Body of pancreas (tissue), 4 donors: ENCODE results near the gene MAP1B. TPM values are rescaled to one million over a fixed set of nuclear protein-coding genes. Genes with fewer than 3 reads are reported as not detected.
"Not testable (repeated sequence)": the region's sequence is repeated elsewhere in the genome, so short reads cannot be mapped to it uniquely, and the experiment has no call there.

ENCODE experiments used
- ATAC-seq: fragments of 150-250 bp; one replicate; pipeline ENCODE4 v1.9.1; 2016
- DNase-seq, 4 donors: peaks; one replicate each; pipeline ENCODE4 v3.0.0-alpha.2; 2019
- H3K27ac ChIP-seq, 4 donors: fragments of 200-600 bp; sonication (generic); 1 replicate in 3 of 4; 2 replicates in 1 of 4; pipeline versions ENCODE4 v1.5.1 to v1.6.1; 2016 to 2019; ENCODE audit warnings: mild to moderate bottlenecking in 1 of 4, mixed read lengths in 1 of 4, moderate library complexity in 1 of 4
- H3K27me3 ChIP-seq, 2 donors: fragments of 200-600 bp; sonication (generic); one replicate each; pipeline ENCODE4 v1.6.0; 2016; ENCODE audit warnings: mild to moderate bottlenecking in 1 of 2
- H3K36me3 ChIP-seq, 2 donors: fragments of 200-600 bp; sonication (generic); replicated peaks in 1 of 2; 2 replicates each; pipeline ENCODE4 v1.5.1; 2016; ENCODE audit warnings: low read depth in 2 of 2; ENCODE audit not compliant: insufficient read depth in 1 of 2
- H3K4me1 ChIP-seq: fragments of 200-600 bp; sonication (generic); one replicate; pipeline ENCODE4 v1.6.0; 2016
- H3K4me3 ChIP-seq, 2 donors: fragments of 200-600 bp; sonication (generic); 1 replicate in 1 of 2; 2 replicates in 1 of 2; pipeline ENCODE4 v1.5.1; 2016 to 2019
- H3K9me3 ChIP-seq, 3 donors: fragments of 200-600 bp; sonication (generic); 1 replicate in 2 of 3; 2 replicates in 1 of 3; pipeline ENCODE4 v1.5.1; 2016
- CTCF ChIP-seq, 7 experiments: fragments of 450-650 bp in 4 of 7; fragments of 200-600 bp in 3 of 7; sonication (generic) in 3 of 7; IDR thresholded peaks; one replicate each; pipeline ENCODE4 v1.5.1; 2016 to 2019; ENCODE audit warnings: antibody characterized with exemption in 7 of 7
- POLR2A ChIP-seq, 3 donors: fragments of 450-650 bp; IDR thresholded peaks; one replicate each; pipeline ENCODE4 v1.6.1; 2016; ENCODE audit warnings: antibody characterized with exemption in 3 of 3, mild to moderate bottlenecking in 2 of 3
- WGBS, 2 donors: methylation state at CpG; one replicate each; pipeline ENCODE4 v1.1.5; 2017; 5-methylcytosine and 5-hydroxymethylcytosine counted together
- intact Hi-C: fragments of 100-400 bp; cut with DNase I; formaldehyde crosslinking; loops from one replicate; pipeline ENCODE4 v1.15.1; 2023
- total RNA-seq, 2 donors: library from RNA; depleted of rRNA; stranded (reverse); fragments of >200 nt; gene quantifications; one replicate each; pipeline ENCODE4 v1.1.0, GENCODE V29; 2016

Gene MAP1B
- total RNA-seq, 2 donors from 2014 or later, result 30.4 to 69.9 TPM

- ATAC-seq, result peak; percentile 24
- Histone ChIP-seq H3K4me1 (no peaks in the 10 kb centered on the region), H3K27me3 (no peaks in the 10 kb centered on the region), H3K27ac (no peak overlapping the region), H3K36me3 (no peaks in the 10 kb centered on the region), H3K4me3 (no peak overlapping the region), H3K9me3 (no peaks in the 10 kb centered on the region)
- intact Hi-C loops, result no loop called here
- TF ChIP-seq POLR2A (IDR thresholded peaks at IDR 0.05) (no peak), CTCF (IDR thresholded peaks at IDR 0.05) (no peak)
- DNase-seq, result no peak
- WGBS, 2 donors, result 68 to 75% methylated on average over 8 of the region's 8 CpGs
Measured at GRCh38 chr5:72167804-72168203, 60.5 kb downstream of the MAP1B start.

GRCh38 chr5:72170101-72170500, 62.8 kb downstream of the MAP1B start:
- no peak for ATAC-seq
- Histone ChIP-seq H3K4me1 (no peaks in the 10 kb centered on the region), H3K36me3 (no peaks in the 10 kb centered on the region), H3K27me3 (no peaks in the 10 kb centered on the region), H3K9me3 (no peaks in the 10 kb centered on the region), H3K27ac (no peak overlapping the region), H3K4me3 (no peak overlapping the region)
- intact Hi-C loops, result no loop called here
- TF ChIP-seq CTCF (IDR thresholded peaks at IDR 0.05) (no peak), POLR2A (IDR thresholded peaks at IDR 0.05) (no peak)
- WGBS, 2 donors, result 67 to 77% methylated on average over 2 of the region's 2 CpGs
- no peak for DNase-seq

GRCh38 chr5:72171181-72171580, 63.9 kb downstream of the MAP1B start:
- ATAC-seq, H3K4me1 ChIP-seq, intact Hi-C loops, H3K4me3 ChIP-seq, H3K9me3 ChIP-seq, H3K27ac ChIP-seq, DNase-seq, H3K36me3 ChIP-seq, H3K27me3 ChIP-seq: not testable (repeated sequence)
- 87% methylated on average over 3 of the region's 3 CpGs for WGBS, 2 donors

- no peaks in the 10 kb centered on the region for H3K27me3 ChIP-seq
- DNase-seq, result no peak
- TF ChIP-seq CTCF (IDR thresholded peaks at IDR 0.05), result no peak
- TF ChIP-seq POLR2A (IDR thresholded peaks at IDR 0.05), result no peak
- no peak overlapping the region for H3K4me3 ChIP-seq
- no peaks in the 10 kb centered on the region for H3K9me3 ChIP-seq
- no peak for ATAC-seq
- H3K4me1 ChIP-seq, result no peaks in the 10 kb centered on the region
- no peak overlapping the region for H3K27ac ChIP-seq
- intact Hi-C loops, result no loop called here
- WGBS, 2 donors, result 67 to 74% methylated on average over 6 of the region's 6 CpGs
- no peaks in the 10 kb centered on the region for H3K36me3 ChIP-seq
Measured at GRCh38 chr5:72171667-72172066, 64.4 kb downstream of the MAP1B start.

- Histone ChIP-seq H3K27ac (no peak overlapping the region), H3K4me3 (no peak overlapping the region), H3K4me1 (no peaks in the 10 kb centered on the region), H3K36me3 (no peaks in the 10 kb centered on the region), H3K9me3 (no peaks in the 10 kb centered on the region), H3K27me3 (no peaks in the 10 kb centered on the region)
- ATAC-seq (no peak), DNase-seq (peak in 1 of 4 donors; percentile 13)
- 35 to 54% methylated on average over 4 of the region's 4 CpGs for whole genome bisulfite sequencing, 2 donors
- TF ChIP-seq CTCF (IDR thresholded peaks at IDR 0.05) (no peak), POLR2A (IDR thresholded peaks at IDR 0.05) (no peak)
- intact Hi-C loops, result no loop called here
Measured at GRCh38 chr5:72172786-72173185, 65.5 kb downstream of the MAP1B start.
